ENCODE data around the gene MAPK12.
"Not testable (repeated sequence)": the region's sequence is repeated elsewhere in the genome, so short reads cannot be mapped to it uniquely, and the experiment has no call there.

MAPK12 gene

GRCh38 chr22:50281957-50282356 is 20.5 kb upstream of the MAPK12 start:
- no peak for DNase-seq (ENCODE audit: low read depth)

DNA sequence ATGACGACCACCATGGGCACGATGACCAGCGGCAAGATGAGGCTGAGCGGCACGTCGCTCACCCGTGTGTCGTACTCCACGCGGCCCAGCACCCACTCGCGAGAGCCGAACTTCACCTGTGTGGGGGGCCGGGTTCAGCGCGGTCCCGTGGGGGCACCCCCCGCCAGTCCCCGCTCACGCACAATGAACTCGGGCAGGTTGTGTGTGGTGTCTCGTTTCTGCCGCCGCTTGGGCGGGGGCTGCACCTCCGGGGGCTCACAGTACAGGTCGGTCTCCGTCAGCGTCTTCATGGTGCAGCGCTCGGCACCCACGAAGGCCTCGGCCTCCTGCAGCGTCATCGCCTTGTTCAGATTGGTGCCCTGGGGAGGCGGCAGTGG is 19.9 kb upstream of the MAPK12 start:
- DNase-seq (ENCODE audit: low read depth) = no peak

DNA sequence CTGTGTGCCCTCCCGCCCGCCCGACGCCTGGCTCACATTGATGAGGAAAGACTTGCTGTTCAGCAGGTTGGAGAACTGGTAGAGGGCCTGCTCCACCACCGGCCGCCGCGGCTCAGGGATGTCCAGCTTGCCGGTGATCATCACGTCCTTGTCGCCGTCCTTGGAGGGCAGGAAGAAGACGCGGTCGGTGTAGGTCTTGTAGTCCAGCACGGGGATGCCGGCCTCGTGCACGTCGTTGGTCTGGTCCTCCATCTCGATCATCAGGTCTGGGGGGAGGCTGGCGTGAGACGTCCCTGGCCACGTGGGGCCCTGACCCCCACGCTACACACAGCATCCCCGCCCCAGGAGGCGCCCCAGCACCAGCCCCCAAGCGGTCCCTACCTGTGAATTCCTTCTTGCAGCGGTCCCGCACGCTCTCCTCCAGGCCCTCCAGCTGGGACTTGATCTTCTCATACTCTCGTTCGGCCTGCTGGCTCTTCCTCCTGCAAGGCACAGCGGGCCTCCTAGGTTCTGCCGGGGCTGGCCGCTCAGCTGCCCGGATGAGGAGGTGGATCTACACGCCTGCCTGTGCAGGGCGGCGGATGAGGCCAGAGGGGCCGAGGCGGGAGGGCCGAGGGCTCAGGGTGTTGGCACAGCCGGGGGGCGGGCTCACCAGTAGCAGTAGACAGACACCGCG is 19.4 kb upstream of the MAPK12 start:
- no peak for DNase-seq (ENCODE audit: low read depth)

GRCh38 chr22:50280022-50280707 is 18.7 kb upstream of the MAPK12 start:
- no peak for DNase-seq (ENCODE audit: low read depth)

DNA sequence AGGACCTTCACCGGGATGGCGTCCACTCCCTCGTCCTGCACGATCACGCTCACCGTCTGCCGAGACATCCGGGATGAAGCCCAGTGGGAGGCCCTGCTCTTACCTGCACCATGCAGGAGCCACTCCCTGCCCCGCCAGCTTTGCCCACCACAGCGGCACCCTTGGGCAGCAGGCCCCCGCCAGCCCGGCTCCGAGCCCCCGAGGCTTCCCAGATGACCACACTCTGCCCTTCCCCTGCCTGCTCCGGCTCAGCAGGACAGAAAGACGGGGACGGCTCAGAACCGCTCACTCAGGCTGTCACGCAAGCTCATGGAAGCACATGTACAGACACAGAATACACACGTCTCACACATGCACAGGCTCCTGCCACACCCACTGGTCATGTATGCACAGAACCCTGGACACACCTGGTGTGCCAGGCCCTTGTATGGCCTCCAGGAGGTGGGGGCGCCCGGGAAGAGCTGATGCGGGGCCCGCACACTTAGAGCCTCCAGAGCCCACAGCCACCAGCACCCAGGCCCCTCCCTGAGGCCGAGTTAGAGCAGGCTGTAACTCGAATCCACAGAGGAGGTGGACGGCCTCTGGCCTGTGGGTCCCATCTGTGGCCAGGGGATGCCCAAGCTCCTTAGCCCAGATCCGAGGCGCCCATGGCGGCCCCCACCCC is 17.6 kb upstream of the MAPK12 start:
- DNase-seq (ENCODE audit: low read depth) = no peak

DNA sequence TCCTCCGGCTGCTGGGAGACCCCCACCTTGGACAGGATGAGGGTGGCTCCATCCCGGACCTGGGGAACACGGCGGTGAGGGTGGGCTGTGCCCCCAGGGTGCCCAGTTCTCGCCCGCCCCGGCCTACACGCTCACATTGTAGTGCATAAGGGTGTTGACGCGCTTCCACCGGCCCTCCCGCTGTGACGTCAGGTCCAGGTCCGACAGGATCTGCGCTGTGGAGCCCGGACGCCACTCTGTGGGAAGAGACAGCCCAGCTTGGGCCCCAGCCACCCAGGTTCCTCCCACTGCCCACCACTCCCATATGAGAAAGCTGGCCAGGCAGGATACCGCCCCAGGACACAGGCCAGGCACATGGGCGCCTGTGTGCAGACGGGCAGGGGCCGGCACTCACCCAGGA is 17.0 kb upstream of the MAPK12 start:
- DNase-seq (ENCODE audit: low read depth) = no peak

GRCh38 chr22:50277761-50278160 is 16.3 kb upstream of the MAPK12 start:
- DNase-seq (ENCODE audit: low read depth) = no peak

DNA sequence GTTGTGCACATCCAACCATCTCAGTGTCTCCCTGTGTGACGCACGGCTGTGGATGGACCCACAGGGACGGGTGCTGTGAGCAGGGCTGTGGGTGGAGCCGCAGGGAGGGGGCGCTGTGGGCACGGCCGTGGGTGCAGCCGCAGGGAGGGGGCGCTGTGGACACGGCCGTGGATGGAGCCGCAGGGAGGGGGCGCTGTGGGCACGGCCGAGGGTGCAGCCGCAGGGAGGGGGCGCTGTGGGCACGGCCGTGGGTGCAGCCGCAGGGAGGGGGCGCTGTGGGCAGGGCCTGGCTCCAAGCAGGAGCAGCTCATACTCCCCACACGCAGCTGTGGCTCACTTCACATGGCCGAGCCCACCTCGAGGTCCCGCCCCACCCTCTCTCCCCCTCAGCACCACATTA is 14.7 kb upstream of the MAPK12 start:
- DNase-seq (ENCODE audit: low read depth) = no peak

DNA sequence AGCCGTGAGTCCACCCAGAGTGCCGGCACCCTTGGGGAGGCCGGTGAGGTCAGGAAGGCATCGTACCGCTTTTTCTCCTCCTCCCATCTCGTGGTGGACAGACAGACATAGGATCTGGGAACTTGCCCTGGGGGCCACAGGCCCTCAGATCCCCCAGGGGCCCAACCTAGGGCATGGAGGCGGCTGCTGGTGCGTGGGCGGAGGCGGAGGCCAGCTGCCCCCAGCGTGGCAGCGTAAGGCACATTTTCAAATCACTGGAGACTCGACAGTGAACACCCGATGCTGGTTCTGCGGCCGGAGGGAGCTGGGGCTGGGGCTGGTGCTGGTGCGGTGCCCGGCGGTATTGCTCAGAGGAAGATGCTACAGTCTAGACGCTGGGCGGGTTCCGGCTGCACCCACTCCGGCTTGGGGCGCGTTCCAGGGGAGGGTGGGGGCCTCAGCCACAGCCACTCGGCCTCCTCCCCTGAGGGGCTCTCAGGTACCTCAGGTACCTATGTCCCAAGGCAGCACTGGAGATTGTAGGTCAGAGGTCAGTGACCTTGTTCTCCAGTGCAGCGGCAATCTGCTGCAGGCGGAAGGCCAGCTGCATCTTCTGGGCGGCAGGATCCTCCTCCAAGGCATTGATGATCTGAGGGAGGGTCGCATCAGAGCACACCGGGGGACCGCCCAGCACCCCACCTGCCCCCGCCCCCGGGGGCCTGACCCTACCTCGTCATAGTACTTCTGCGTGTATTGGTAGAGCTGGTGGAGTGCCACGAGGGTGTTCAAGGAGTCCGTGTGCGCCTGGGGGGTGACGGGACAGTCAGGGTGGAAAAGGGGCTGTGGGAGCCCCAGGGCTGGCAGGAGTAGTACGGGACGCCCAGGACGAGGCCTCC is 13.9 kb upstream of the MAPK12 start:
- no peak for DNase-seq (ENCODE audit: low read depth)

GRCh38 chr22:50274771-50275170 is 13.3 kb upstream of the MAPK12 start:
- no peak for DNase-seq (ENCODE audit: low read depth)

- no peak for DNase-seq (ENCODE audit: low read depth)
Measured at GRCh38 chr22:50274311-50274710, 12.8 kb upstream of the MAPK12 start.

GRCh38 chr22:50273781-50274180 is 12.3 kb upstream of the MAPK12 start:
- DNase-seq (ENCODE audit: low read depth) = not testable (repeated sequence)

GRCh38 chr22:50273352-50273751 is 11.9 kb upstream of the MAPK12 start:
- DNase-seq (ENCODE audit: low read depth) = not testable (repeated sequence)

GRCh38 chr22:50272044-50272802 is 10.7 kb upstream of the MAPK12 start:
- DNase-seq (ENCODE audit: low read depth) = no peak

DNA sequence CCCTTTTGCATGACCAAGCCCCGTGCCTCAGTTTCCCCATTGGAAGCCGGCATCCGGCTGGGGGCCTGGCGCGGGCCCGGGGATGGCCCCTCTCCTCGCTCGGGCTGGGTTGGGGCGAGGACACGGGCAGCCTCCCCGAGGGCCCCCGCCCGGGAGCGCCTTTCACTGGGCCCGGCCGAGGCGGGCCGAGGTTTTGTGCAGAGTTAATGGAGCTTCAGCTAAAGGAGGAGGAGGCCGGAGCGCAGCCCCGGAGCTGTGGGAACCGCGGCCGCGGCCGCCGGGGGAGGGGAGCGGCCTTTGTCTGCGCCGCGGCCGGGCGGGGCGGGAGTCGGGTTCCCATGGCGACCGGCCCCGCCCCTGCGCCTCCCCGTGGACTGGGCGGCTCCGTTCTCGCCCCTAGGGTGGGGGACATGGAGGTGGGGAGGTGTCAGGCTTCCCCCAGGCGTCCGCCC is 10.1 kb upstream of the MAPK12 start:
- DNase-seq (ENCODE audit: low read depth) = peak; percentile 47

DNA sequence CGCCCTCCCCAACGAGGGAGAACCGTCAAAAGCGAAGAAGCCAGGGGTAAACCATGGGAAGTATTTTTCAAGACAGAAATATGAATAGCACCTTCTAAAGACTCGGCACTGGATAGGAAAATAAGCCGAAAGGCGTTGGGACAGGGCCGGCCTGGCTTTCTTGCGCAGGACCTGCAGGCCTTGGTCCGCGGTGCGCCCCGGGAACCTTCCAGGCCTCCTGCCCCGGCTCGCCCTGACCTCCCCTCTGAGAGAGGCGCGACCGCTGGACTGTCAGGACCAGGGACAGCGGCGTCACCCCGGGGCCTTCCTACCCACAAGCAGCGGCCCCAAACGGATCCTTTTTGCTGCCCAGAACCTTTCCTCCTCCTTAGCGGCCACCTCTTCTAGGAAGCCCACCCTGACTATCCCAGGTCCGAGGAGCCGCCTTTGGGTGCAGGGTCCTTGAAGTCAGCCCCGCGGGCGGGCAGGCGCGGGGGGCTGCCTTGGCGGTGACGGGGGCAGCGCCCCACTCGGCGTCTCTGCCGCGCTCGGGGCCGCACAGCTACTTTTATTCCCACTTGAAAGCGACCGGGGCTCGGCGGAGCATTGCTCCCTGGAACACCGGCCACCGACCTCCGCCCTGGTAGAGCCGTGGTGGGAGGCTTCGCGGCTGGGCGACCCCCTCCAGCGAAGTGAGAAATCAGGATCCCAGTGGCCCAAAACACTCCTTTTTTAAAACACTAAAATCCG is 9.3 kb upstream of the MAPK12 start:
- DNase-seq (ENCODE audit: low read depth) = peak; percentile 60

DNA sequence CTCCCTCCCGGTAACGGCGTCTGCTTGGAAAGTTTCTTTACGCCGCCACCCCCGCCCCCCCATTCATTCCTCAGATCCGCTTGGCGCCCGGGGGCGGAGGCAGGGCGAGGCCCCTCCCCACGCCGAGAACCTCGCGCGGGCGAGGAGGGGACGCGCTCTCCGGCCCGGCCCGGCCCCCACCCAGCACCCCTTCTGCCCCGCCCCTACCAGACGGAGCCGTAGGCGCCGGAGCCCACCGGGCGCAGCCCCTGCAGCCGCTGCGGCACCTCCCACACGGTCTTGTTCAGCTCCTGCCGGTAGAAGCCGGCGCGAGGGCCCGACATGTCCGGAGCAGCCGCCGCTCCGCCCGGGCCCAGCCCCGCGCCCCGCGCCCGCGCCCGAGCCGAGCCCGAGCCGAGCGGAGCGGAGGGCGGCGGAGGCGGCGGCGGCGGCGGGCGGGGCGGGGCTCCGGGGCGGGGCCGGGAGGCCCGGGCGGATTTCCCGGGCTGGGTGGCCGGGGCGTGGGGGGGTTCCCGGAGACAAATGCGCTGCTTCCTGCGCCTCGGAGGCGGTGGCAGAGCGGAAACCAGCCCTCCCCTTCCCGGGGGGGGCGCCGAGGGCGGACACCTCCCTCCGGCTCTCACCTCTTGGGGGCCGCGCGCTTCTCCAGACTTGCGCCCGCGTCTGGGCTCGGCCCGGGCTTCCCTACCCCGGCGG is 8.6 kb upstream of the MAPK12 start, which contains the start of gene MAPK11:
Gene MAPK11, minus strand, starts transcription at position 411 of the 696 bp plus-strand sequence. Its CDS starts 88 bp downstream, at position 323.
- peak; percentile 57 for DNase-seq (ENCODE audit: low read depth)

- DNase-seq (ENCODE audit: low read depth) = no peak
Measured at GRCh38 chr22:50269573-50269969, 8.1 kb upstream of the MAPK12 start.

DNA sequence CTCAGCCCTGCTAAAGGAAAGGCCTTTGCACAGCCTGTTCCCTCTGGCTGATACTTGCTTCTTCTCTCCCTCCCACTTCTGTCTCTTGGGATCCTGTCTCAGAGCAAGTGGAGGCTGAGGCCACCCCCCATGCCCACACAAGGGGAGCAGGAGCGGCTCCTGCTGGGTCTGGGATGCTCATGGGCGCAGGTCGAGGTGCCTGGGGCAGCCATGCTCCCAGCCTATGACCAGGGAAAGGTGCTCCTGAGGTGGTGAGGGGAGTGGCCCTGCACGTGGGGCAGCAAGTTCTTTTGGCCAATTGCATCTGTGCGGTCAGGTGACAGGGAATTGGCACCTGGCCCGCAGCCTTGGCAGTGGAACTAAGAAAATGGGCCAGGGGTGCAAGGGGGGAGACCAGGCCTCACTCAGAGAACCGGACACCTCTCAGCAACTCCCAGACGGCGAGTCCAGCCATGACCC is 7.2 kb upstream of the MAPK12 start:
- DNase-seq (ENCODE audit: low read depth) = no peak

All from activated T-cell treated with anti-CD3 and anti-CD28 coated beads for 1 hour (primary cell).